Trophoblast cell (in vitro differentiated cells and primary cell): ENCODE data around the gene OGFOD3.
"Not testable (repeated sequence)": the region's sequence is repeated elsewhere in the genome, so short reads cannot be mapped to it uniquely, and the experiment has no call there.

ENCODE experiments used
- DNase-seq, 2 donors: peaks; one replicate each; pipeline ENCODE4 v3.0.0-alpha.2; 2016
- H2AFZ ChIP-seq: 2 replicates; pipeline ENCODE4 v1.6.1; 2013; ENCODE audit warnings: low read length, moderate library complexity, mild to moderate bottlenecking; ENCODE audit not compliant: insufficient read depth, poor library complexity
- H2AK5ac ChIP-seq: 2 replicates; pipeline ENCODE4 v1.6.1; 2013; ENCODE audit warnings: mild to moderate bottlenecking, low read length
- H2BK120ac ChIP-seq: 2 replicates; pipeline ENCODE4 v1.6.1; 2013; ENCODE audit warnings: low read length, mild to moderate bottlenecking, moderate library complexity; ENCODE audit not compliant: insufficient read depth, poor library complexity
- H2BK12ac ChIP-seq: 2 replicates; pipeline ENCODE4 v1.6.1; 2013; ENCODE audit warnings: mild to moderate bottlenecking, low read length, moderate library complexity
- H2BK5ac ChIP-seq: 2 replicates; pipeline ENCODE4 v1.6.1; 2013; ENCODE audit warnings: low read length, low read depth, moderate library complexity, mild to moderate bottlenecking; ENCODE audit not compliant: poor library complexity
- H3K14ac ChIP-seq: 2 replicates; pipeline ENCODE4 v1.6.1; 2013; ENCODE audit warnings: mild to moderate bottlenecking, low read length
- H3K18ac ChIP-seq: 2 replicates; pipeline ENCODE4 v1.6.1; 2013; ENCODE audit warnings: mild to moderate bottlenecking, low read length
- H3K23ac ChIP-seq: 2 replicates; pipeline ENCODE4 v1.6.1; 2013; ENCODE audit warnings: low read length
- H3K27ac ChIP-seq: 2 replicates; pipeline ENCODE4 v1.5.1; 2013; ENCODE audit warnings: low read depth, mild to moderate bottlenecking, inconsistent platforms, low read length, moderate library complexity
- H3K27me3 ChIP-seq: 2 replicates; pipeline ENCODE4 v1.6.1; 2013; ENCODE audit warnings: inconsistent platforms, mild to moderate bottlenecking, low read length, moderate library complexity; ENCODE audit not compliant: insufficient read depth
- H3K36me3 ChIP-seq, 2 experiments: 1 replicate in 1 of 2; 2 replicates in 1 of 2; pipeline ENCODE4 v1.6.1; 2013; ENCODE audit warnings: low read length in 2 of 2, mild to moderate bottlenecking in 2 of 2, moderate library complexity in 1 of 2; ENCODE audit not compliant: insufficient read depth in 2 of 2, control insufficient read depth in 1 of 2
- H3K4ac ChIP-seq: 2 replicates; pipeline ENCODE4 v1.6.1; 2013; ENCODE audit warnings: low read depth, mild to moderate bottlenecking, low read length, moderate library complexity
- H3K4me1 ChIP-seq, 2 experiments: 1 replicate in 1 of 2; 2 replicates in 1 of 2; pipeline ENCODE4 v1.6.1; 2013; ENCODE audit warnings: low read length in 2 of 2, mild to moderate bottlenecking in 2 of 2, moderate library complexity in 1 of 2; ENCODE audit not compliant: insufficient read depth in 2 of 2, control insufficient read depth in 1 of 2
- H3K4me2 ChIP-seq: 2 replicates; pipeline ENCODE4 v1.6.1; 2013; ENCODE audit warnings: inconsistent platforms, mild to moderate bottlenecking, low read length, moderate library complexity
- H3K4me3 ChIP-seq: 2 replicates; pipeline ENCODE4 v1.5.1; 2013; ENCODE audit warnings: mild to moderate bottlenecking, low read depth, low read length, inconsistent platforms
- H3K79me1 ChIP-seq: one replicate; pipeline ENCODE4 v1.6.1; 2013; ENCODE audit warnings: low read length
- H3K79me2 ChIP-seq: 2 replicates; pipeline ENCODE4 v1.6.1; 2013; ENCODE audit warnings: low read length, mild to moderate bottlenecking; ENCODE audit not compliant: control insufficient read depth, insufficient read depth, poor library complexity
- H3K9ac ChIP-seq: 2 replicates; pipeline ENCODE4 v1.6.1; 2013; ENCODE audit warnings: mild to moderate bottlenecking, low read length
- H3K9me3 ChIP-seq: 2 replicates; pipeline ENCODE4 v1.6.1; 2013; ENCODE audit warnings: low read depth, mild to moderate bottlenecking, control low read depth, inconsistent platforms, low read length; ENCODE audit not compliant: insufficient read depth
- H4K12ac ChIP-seq: 2 replicates; pipeline ENCODE4 v1.6.1; 2013; ENCODE audit warnings: low read depth, mild to moderate bottlenecking, low read length, moderate library complexity
- H4K8ac ChIP-seq: 2 replicates; pipeline ENCODE4 v1.6.1; 2013; ENCODE audit warnings: low read depth, mild to moderate bottlenecking, low read length, moderate library complexity
- H4K91ac ChIP-seq: one replicate; pipeline ENCODE4 v1.6.1; 2013; ENCODE audit warnings: low read depth, mild to moderate bottlenecking, low read length, moderate library complexity
- WGBS: extraction: QIAGEN DNeasy Blood & Tissue Kit; methylation state at CpG from one replicate; pipeline ENCODE4 v1.1.7; 2013; ENCODE audit warnings: missing lambda C conversion rate; ENCODE audit not compliant: insufficient read length, insufficient coverage; ENCODE audit errors: extremely low coverage; 5-methylcytosine and 5-hydroxymethylcytosine counted together

Gene OGFOD3

GRCh38 chr17:82380860-82381702 is 37.3 kb downstream of the OGFOD3 start:
- no peak overlapping the region for H3K18ac ChIP-seq
- no peaks in the 10 kb centered on the region for H3K27me3 ChIP-seq
- no peaks in the 10 kb centered on the region for H3K36me3 ChIP-seq
- H3K4me1 ChIP-seq = no peaks in the 10 kb centered on the region
- no peak overlapping the region for H3K27ac ChIP-seq
- H2BK12ac ChIP-seq = no peak overlapping the region
- H3K14ac ChIP-seq = no peak overlapping the region
- no peaks in the 10 kb centered on the region for H3K79me1 ChIP-seq
- no peak overlapping the region for H4K12ac ChIP-seq
- no peak overlapping the region for H2BK5ac ChIP-seq
- WGBS = no CpG with 5 or more reads among the region's 23 CpGs
- H2AFZ ChIP-seq = no peak overlapping the region
- H4K8ac ChIP-seq = no peak overlapping the region
- H2AK5ac ChIP-seq = no peak overlapping the region
- no peak overlapping the region for H4K91ac ChIP-seq
- H2BK120ac ChIP-seq = no peak overlapping the region
- no peak for DNase-seq
- no peak overlapping the region for H3K9ac ChIP-seq
- no peak overlapping the region for H3K4ac ChIP-seq
- no peak overlapping the region for H3K4me3 ChIP-seq
- H3K9me3 ChIP-seq = peaks cover 11% of the 10 kb centered on the region
- no peak overlapping the region for H3K23ac ChIP-seq
- no peak overlapping the region for H3K4me2 ChIP-seq
- no peaks in the 10 kb centered on the region for H3K79me2 ChIP-seq

GRCh38 chr17:82378741-82379021 is 39.7 kb downstream of the OGFOD3 start:
- no peaks in the 10 kb centered on the region for H3K27me3 ChIP-seq
- no peak overlapping the region for H2BK5ac ChIP-seq
- no peak overlapping the region for H2AK5ac ChIP-seq
- H4K12ac ChIP-seq = no peak overlapping the region
- H4K8ac ChIP-seq = no peak overlapping the region
- no peak overlapping the region for H3K23ac ChIP-seq
- H4K91ac ChIP-seq = no peak overlapping the region
- H2BK12ac ChIP-seq = no peak overlapping the region
- no peak overlapping the region for H3K4me3 ChIP-seq
- H3K4ac ChIP-seq = no peak overlapping the region
- no peaks in the 10 kb centered on the region for H3K4me1 ChIP-seq
- H3K27ac ChIP-seq = no peak overlapping the region
- no peaks in the 10 kb centered on the region for H3K36me3 ChIP-seq
- H3K9ac ChIP-seq = no peak overlapping the region
- H2AFZ ChIP-seq = no peak overlapping the region
- no peaks in the 10 kb centered on the region for H3K79me1 ChIP-seq
- H3K79me2 ChIP-seq = no peaks in the 10 kb centered on the region
- H3K9me3 ChIP-seq = peaks cover 18% of the 10 kb centered on the region
- no peak for DNase-seq
- no peak overlapping the region for H2BK120ac ChIP-seq
- H3K14ac ChIP-seq = no peak overlapping the region
- no CpG with 5 or more reads among the region's 10 CpGs for WGBS
- no peak overlapping the region for H3K18ac ChIP-seq
- H3K4me2 ChIP-seq = no peak overlapping the region

GRCh38 chr17:82377924-82378740 is 40.3 kb downstream of the OGFOD3 start:
- Histone ChIP-seq H2AK5ac (no peak overlapping the region), H3K4me2 (no peak overlapping the region), H3K36me3 (no peaks in the 10 kb centered on the region), H3K9me3 (peaks cover 18% of the 10 kb centered on the region), H2AFZ (no peak overlapping the region), H3K9ac (no peak overlapping the region), H3K23ac (no peak overlapping the region), H3K79me1 (no peaks in the 10 kb centered on the region), H3K14ac (no peak overlapping the region), H3K79me2 (no peaks in the 10 kb centered on the region), H2BK5ac (no peak overlapping the region), H3K18ac (no peak overlapping the region), H3K27ac (no peak overlapping the region), H2BK12ac (no peak overlapping the region), H3K4me1 (no peaks in the 10 kb centered on the region), H4K91ac (no peak overlapping the region), H3K4me3 (no peak overlapping the region), H4K8ac (no peak overlapping the region), H3K4ac (no peak overlapping the region), H4K12ac (no peak overlapping the region), H3K27me3 (no peaks in the 10 kb centered on the region), H2BK120ac (no peak overlapping the region)
- no CpG with 5 or more reads among the region's 31 CpGs for WGBS
- DNase-seq = no peak

GRCh38 chr17:82377294-82377693 is 41.1 kb downstream of the OGFOD3 start:
- H3K79me2 ChIP-seq, H3K4me1 ChIP-seq, H3K4me3 ChIP-seq, H2AFZ ChIP-seq, H2BK120ac ChIP-seq, H3K23ac ChIP-seq, DNase-seq, H3K4me2 ChIP-seq, H3K36me3 ChIP-seq, H3K4ac ChIP-seq, H3K9ac ChIP-seq, H3K27me3 ChIP-seq, H2BK5ac ChIP-seq, H2AK5ac ChIP-seq, H3K14ac ChIP-seq, H4K12ac ChIP-seq, H3K79me1 ChIP-seq, H3K18ac ChIP-seq, H2BK12ac ChIP-seq, H4K91ac ChIP-seq, H3K27ac ChIP-seq, H4K8ac ChIP-seq: not testable (repeated sequence)
- no CpG with 5 or more reads among the region's 5 CpGs for WGBS
- H3K9me3 ChIP-seq = peaks cover 21% of the 10 kb centered on the region
